Endothelial cell of umbilical vein (primary cell): ENCODE measurements around the gene BNC2. TPM values are rescaled to one million over a fixed set of nuclear protein-coding genes. Genes with fewer than 3 reads are reported as not detected.

Experiments
- BruUV-seq: library from RNA; stranded (reverse); fragments of 400-500 nt; replicated peaks from 2 replicates; lab custom pipeline; 2021; lab: Mats Ljungman, UMichigan
- CTCF ChIA-PET: fragments of 300-600, 350-600 bp; sonication (Branson Sonifier 250); formaldehyde crosslinking; loops from one replicate; lab custom pipeline; 2021; ENCODE audit warnings: antibody characterized with exemption, inconsistent platforms; lab: Charles Lee
- POLR2A ChIA-PET: fragments of 300-600, 350-600 bp; sonication (Branson Sonifier 250); formaldehyde crosslinking; loops from one replicate; lab custom pipeline; 2021; ENCODE audit warnings: antibody characterized with exemption, inconsistent platforms; lab: Charles Lee
- DNase-seq: peaks from one replicate; pipeline ENCODE4 v3.0.0-alpha.2; 2011; ENCODE audit warnings: low read depth, low spot score
- FAIRE-seq: peaks from 2 replicates; lab custom pipeline; 2011; peaks lifted over from hg19 to GRCh38; lab: Jason Lieb, UNC
- H2AFZ ChIP-seq: 2 replicates; pipeline ENCODE4 v1.6.0; 2012; ENCODE audit warnings: low read depth, low read length, control low read depth, inconsistent platforms
- H3K27ac ChIP-seq: 2 replicates; pipeline ENCODE4 v1.5.1; 2011; ENCODE audit warnings: low read depth, mild to moderate bottlenecking, control low read depth, low read length, moderate library complexity; ENCODE audit not compliant: insufficient read depth
- H3K27me3 ChIP-seq, 2 experiments: 2 replicates each; pipeline versions ENCODE4 v1.6.0 to v1.6.1; 2011; ENCODE audit warnings: low read length in 2 of 2, mixed read lengths in 1 of 2; ENCODE audit not compliant: control insufficient read depth in 2 of 2, insufficient read depth in 2 of 2
- H3K36me3 ChIP-seq, 2 experiments: 2 replicates in 1 of 2; 3 replicates in 1 of 2; pipeline ENCODE4 v1.5.1; 2011; ENCODE audit warnings: low read length in 2 of 2, mild to moderate bottlenecking in 1 of 2, moderate library complexity in 1 of 2; ENCODE audit not compliant: control insufficient read depth in 2 of 2, insufficient read depth in 2 of 2; ENCODE audit errors: extremely low read depth in 1 of 2
- H3K4me1 ChIP-seq: 3 replicates; pipeline ENCODE4 v1.5.1; 2011; ENCODE audit warnings: mild to moderate bottlenecking, low read length; ENCODE audit not compliant: control insufficient read depth, insufficient read depth; ENCODE audit errors: extremely low read depth
- H3K4me2 ChIP-seq: 2 replicates; pipeline ENCODE4 v1.6.1; 2011; ENCODE audit warnings: low read length, control low read depth, mixed read lengths; ENCODE audit not compliant: insufficient read depth
- H3K4me3 ChIP-seq, 3 experiments: fragments of 200-600 bp in 1 of 3; sonication (generic), shearing (Covaris generic) in 1 of 3; replicated peaks in 1 of 3; 2 replicates each; pipeline ENCODE4 v1.5.1; 2011 to 2016; ENCODE audit warnings: control low read depth in 3 of 3, low read length in 3 of 3, mild to moderate bottlenecking in 2 of 3, inconsistent platforms in 1 of 3, low read depth in 1 of 3, moderate library complexity in 1 of 3; ENCODE audit not compliant: insufficient read depth in 1 of 3
- H3K79me2 ChIP-seq: 2 replicates; pipeline ENCODE4 v1.6.0; 2012; ENCODE audit warnings: low read length, inconsistent platforms; ENCODE audit not compliant: control insufficient read depth, insufficient read depth
- H3K9ac ChIP-seq: replicated peaks from 2 replicates; pipeline ENCODE3; 2011; ENCODE audit warnings: low read length, control low read depth; ENCODE audit not compliant: insufficient read depth; ENCODE audit errors: extremely low read depth
- H3K9me1 ChIP-seq: replicated peaks from 3 replicates; pipeline ENCODE4 v1.6.0; 2011; ENCODE audit warnings: mild to moderate bottlenecking, low read length; ENCODE audit not compliant: control insufficient read depth, insufficient read depth; ENCODE audit errors: extremely low read depth
- H3K9me3 ChIP-seq: replicated peaks from 2 replicates; pipeline ENCODE4 v1.5.1; 2012; ENCODE audit warnings: low read length, inconsistent platforms; ENCODE audit not compliant: control insufficient read depth, insufficient read depth
- H4K20me1 ChIP-seq: replicated peaks from 2 replicates; pipeline ENCODE3; 2011; ENCODE audit warnings: mild to moderate bottlenecking, low read length; ENCODE audit not compliant: control insufficient read depth, insufficient read depth; ENCODE audit errors: extremely low read depth
- CTCF ChIP-seq, 2 donors: IDR thresholded peaks; 1 replicate in 1 of 2; 2 replicates in 1 of 2; pipeline ENCODE4 v1.5.1; 2011; ENCODE audit warnings: low read length in 2 of 2, mild to moderate bottlenecking in 2 of 2, moderate library complexity in 2 of 2, control low read depth in 1 of 2, inconsistent platforms in 1 of 2, low read depth in 1 of 2; ENCODE audit not compliant: insufficient read depth in 1 of 2; ENCODE audit errors: extremely low read depth in 1 of 2
- EZH2 ChIP-seq: IDR thresholded peaks from 2 replicates; pipeline ENCODE4 v1.6.1; 2012; ENCODE audit warnings: borderline replicate concordance, low read depth, mild to moderate bottlenecking, moderate library complexity, low read length, inconsistent platforms; ENCODE audit not compliant: severe bottlenecking
- FOS ChIP-seq: IDR thresholded peaks from 2 replicates; pipeline ENCODE4 v1.6.1; 2011; ENCODE audit warnings: mild to moderate bottlenecking, low read length, moderate library complexity, borderline replicate concordance; ENCODE audit not compliant: insufficient read depth
- GATA2 ChIP-seq: IDR thresholded peaks from 2 replicates; pipeline ENCODE4 v1.7.0; 2011; ENCODE audit warnings: low read depth, mild to moderate bottlenecking, moderate library complexity, mixed read lengths, low read length; ENCODE audit not compliant: insufficient read length, insufficient read depth
- JUN ChIP-seq: IDR thresholded peaks from 2 replicates; pipeline ENCODE4 v1.6.1; 2011; ENCODE audit warnings: borderline replicate concordance, low read depth; ENCODE audit not compliant: insufficient read length, insufficient read depth
- MAX ChIP-seq: IDR thresholded peaks from 2 replicates; pipeline ENCODE4 v1.6.1; 2011; ENCODE audit not compliant: insufficient read depth, insufficient read length
- MYC ChIP-seq: IDR thresholded peaks from one replicate; pipeline ENCODE4 v1.6.1; 2011; ENCODE audit warnings: mild to moderate bottlenecking, low read depth, low read length
- POLR2A ChIP-seq: IDR thresholded peaks from 2 replicates; pipeline ENCODE4 v1.6.1; 2012; ENCODE audit warnings: low read depth, mild to moderate bottlenecking, control low read depth, low read length
- POLR2AphosphoS5 ChIP-seq: IDR thresholded peaks from 2 replicates; pipeline ENCODE4 v1.6.1; 2012; ENCODE audit warnings: low read depth, mild to moderate bottlenecking, control low read depth, low read length, moderate library complexity; ENCODE audit not compliant: insufficient read depth
- dilution Hi-C: fragments of 300-500 bp; cut with MboI; formaldehyde crosslinking; loops from one replicate; pipeline ENCODE4 v1.15.0; 2019; ENCODE audit warnings: low sequenced_read_pairs; ENCODE audit not compliant: extremely low pct_ligation_motif_present
- intact Hi-C: fragments of 100-400 bp; cut with micrococcal nuclease; formaldehyde crosslinking; loops from one replicate; pipeline ENCODE4 v1.10.0; 2022
- polyA plus RNA-seq, 4 experiments: library from polyadenylated mRNA; depleted of rRNA in 3 of 4; stranded (reverse) in 3 of 4; unstranded in 1 of 4; fragments of >200 nt; gene quantifications; 2 replicates each; pipeline versions ENCODE4 v1.2.1 to v1.2.3, GENCODE V29; 2011 to 2012; ENCODE audit warnings: missing spikeins in 1 of 4
- total RNA-seq: library from RNA; stranded (reverse); gene quantifications from 2 replicates; pipeline ENCODE4 v1.2.3, GENCODE V29; 2021

BNC2 gene
- total and polyA plus RNA-seq, 2 donors (not counting 3 experiments of a cell fraction or from before 2014, with no cell fraction given), result 12.1 to 34.3 TPM

GRCh38 chr9:16487915-16488314 is 382.6 kb downstream of the BNC2 start:
- CTCF ChIA-PET, result no interaction called here
- POLR2A ChIA-PET, result no interaction called here

DNA sequence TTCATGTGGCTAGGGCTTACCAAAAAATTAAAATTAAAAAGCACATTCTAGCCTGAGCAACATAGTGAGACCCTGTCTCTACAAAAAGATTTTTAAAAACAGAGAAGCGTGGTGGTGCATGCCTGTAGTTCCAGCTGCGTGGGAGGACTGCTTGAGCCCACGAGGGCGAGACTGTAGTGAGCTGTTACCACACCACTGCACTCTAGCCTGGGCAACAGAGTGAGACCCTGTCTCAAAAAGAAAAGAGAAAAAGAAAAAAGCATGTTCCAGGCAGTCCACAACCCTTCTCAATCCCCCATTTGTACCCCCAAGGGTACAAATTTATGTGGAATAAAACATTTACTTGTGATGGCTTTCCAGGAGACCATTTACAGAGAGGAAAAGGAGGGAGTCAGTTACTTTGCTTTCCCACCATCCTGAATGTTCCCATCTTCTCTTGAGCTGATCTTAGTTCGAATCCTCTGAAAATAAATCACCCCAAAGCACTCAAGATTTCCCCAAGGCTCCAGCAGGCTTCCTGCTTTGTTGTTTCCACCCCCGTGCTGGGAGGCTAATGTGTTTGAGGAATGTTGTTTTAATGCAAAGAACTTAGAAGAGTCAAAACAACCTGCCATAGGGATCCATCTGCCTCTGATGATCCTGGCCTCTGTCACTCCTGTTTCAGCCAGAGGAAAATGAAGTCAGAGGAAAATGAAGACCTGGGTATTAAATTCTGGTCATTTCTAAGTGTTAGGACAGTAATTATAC is 384.7 kb downstream of the BNC2 start:
- no peak for TF ChIP-seq CTCF (IDR thresholded peaks at IDR 0.05; ENCODE audit: extremely low read depth in 1 of 2, insufficient read depth in 1 of 2, low read depth in 1 of 2, low read length in 2 of 2)
- TF ChIP-seq POLR2AphosphoS5, result no peak
- TF ChIP-seq FOS, result no peak
- TF ChIP-seq MAX, result no peak
- TF ChIP-seq JUN, result no peak
- TF ChIP-seq GATA2, result no peak
- TF ChIP-seq MYC, result no peak
- no peak for TF ChIP-seq EZH2
- no peak for TF ChIP-seq POLR2A
- H3K4me2 ChIP-seq, result no peak overlapping the region
- H3K9me1 ChIP-seq, result no peaks in the 10 kb centered on the region
- CTCF ChIA-PET, result no interaction called here
- dilution Hi-C loops, result no loop called here
- FAIRE-seq (no peak), DNase-seq (no peak)
- H3K27ac ChIP-seq, result no peak overlapping the region
- intact Hi-C loops, result no loop called here
- H3K27me3 ChIP-seq, result no peaks in the 10 kb centered on the region
- POLR2A ChIA-PET, result no interaction called here
- no peak overlapping the region for H2AFZ ChIP-seq
- no peaks in the 10 kb centered on the region for H4K20me1 ChIP-seq
- H3K9me3 ChIP-seq, result no peaks in the 10 kb centered on the region
- no peaks in the 10 kb centered on the region for H3K36me3 ChIP-seq
- H3K4me3 ChIP-seq, result no peak overlapping the region
- no peaks in the 10 kb centered on the region for H3K4me1 ChIP-seq
- no peak overlapping the region for H3K9ac ChIP-seq
- no TSS peak for BruUV-seq
- H3K79me2 ChIP-seq, result no peaks in the 10 kb centered on the region

More at GRCh38 chr9:16487915-16488314, 382.6 kb downstream of the BNC2 start:
- H3K27me3 ChIP-seq, result no peaks in the 10 kb centered on the region
- BruUV-seq, result no TSS peak
- H3K4me2 ChIP-seq, result no peak overlapping the region
- H2AFZ ChIP-seq, result no peak overlapping the region
- no peaks in the 10 kb centered on the region for H3K36me3 ChIP-seq
- H3K9ac ChIP-seq, result no peak overlapping the region
- intact Hi-C loops, result no loop called here
- H3K79me2 ChIP-seq, result no peaks in the 10 kb centered on the region
- no peaks in the 10 kb centered on the region for H4K20me1 ChIP-seq
- dilution Hi-C loops, result no loop called here
- no peak for DNase-seq
- no peaks in the 10 kb centered on the region for H3K9me3 ChIP-seq
- TF ChIP-seq MYC, result no peak
- TF ChIP-seq MAX, result no peak
- no peak for TF ChIP-seq GATA2
- no peaks in the 10 kb centered on the region for H3K4me1 ChIP-seq
- H3K27ac ChIP-seq, result no peak overlapping the region
- no peaks in the 10 kb centered on the region for H3K9me1 ChIP-seq
- H3K4me3 ChIP-seq, result no peak overlapping the region
- no peak for FAIRE-seq
